Hypothalamus (tissue), 51 donors: Measurements from ENCODE around the gene SFMBT1.
A peak's percentile ranks its signal among the peaks of the same experiment; 100 is the strongest.

ENCODE experiments used
- DNase-seq, 51 donors: peaks; one replicate each; lab custom pipeline; 2025; lab: John Stamatoyannopoulos, UW

The SFMBT1 gene

DNA sequence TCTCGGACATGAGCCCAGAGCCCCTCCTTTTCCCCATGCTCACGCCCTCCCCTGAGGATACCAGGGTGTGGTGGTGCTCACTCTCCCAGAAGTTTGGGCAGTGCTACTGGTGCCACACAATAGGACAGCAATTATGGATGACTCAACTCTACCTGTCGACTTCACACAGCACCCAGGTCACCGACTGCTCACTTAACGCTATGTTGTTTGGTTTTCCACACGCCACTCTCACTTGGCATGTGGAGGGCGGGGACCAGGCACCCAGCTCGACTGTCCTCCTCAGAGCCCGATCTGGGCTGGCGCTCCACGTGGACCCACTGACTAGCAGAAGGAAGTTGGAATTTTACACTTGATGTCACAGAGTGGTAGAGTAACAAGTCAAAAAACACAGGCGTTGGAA lies 179.4 kb downstream of the SFMBT1 start:
- no peak for DNase-seq

DNA sequence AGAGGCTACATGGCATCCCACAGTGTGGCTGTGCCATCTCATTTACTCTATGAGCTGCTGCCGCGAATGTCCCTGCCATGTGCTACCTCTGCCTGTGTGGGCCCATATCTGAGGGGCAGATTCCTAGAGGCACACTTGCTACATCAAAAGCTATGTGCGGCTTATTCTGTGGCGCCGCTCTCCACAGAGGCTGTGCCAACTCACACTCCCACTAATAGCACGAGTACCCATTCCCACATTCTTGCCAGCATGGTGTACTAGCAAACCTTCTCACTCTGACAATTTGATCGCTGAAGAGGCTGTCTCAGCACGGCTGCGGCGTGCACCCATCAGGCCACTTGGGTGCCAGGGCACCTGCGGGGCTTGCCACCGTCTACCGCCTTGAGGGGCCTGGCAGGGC lies 179.9 kb downstream of the SFMBT1 start:
- DNase-seq: peak in 1 of 51 donors; percentile 35

DNA sequence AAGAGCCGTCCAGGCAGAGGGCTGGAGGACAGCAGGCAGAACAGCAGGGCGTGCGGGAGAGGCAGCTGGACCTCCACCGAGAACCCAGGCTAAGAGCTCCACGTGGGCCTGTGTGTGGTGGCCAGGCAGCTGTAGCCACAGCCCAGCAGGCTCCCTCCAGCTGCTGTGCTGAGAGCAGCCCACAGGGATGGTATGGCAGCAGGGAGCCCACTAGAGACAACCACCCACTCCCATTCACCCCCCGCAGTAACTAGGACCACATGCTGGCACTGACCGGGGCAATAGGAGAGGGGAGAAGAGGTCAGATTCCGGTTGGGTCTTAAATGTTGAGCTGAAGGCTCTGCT lies 185.5 kb downstream of the SFMBT1 start:
- DNase-seq: no peak

DNA sequence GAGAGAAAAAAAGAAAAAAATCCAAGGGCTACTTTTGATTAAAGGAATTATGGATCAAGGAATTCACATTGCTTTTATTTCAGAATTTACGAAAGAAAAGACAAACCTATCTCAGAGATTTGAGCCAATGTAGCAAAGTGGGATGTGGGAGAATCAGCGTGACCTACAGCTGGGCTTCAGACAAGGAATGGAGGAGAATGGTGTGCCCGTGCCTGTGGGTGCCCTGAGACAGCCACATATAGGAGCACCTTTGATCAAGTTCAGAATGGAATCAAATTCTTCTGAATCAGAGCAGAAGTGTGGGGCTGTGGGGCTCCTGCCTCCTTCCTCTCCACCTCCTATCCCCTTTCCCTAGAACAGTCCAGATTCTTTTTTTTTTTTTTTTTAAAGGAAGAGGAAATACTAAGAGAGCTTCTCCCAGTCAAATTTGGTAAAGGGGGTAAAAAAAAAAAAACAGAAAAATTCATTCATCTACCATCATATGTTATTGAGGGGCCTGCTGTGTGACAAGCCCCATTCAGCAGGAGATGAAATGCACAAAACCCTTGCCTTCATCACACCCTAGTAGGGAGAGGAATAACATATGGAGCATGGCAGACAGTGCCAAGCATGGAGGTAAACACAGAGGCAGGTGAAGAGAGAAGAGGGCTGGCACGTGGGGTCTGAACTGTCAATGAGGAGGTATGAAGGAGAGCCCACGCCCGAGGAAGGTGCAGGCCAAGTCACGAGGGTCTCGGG lies 186.0 kb downstream of the SFMBT1 start:
- no peak for DNase-seq

DNA sequence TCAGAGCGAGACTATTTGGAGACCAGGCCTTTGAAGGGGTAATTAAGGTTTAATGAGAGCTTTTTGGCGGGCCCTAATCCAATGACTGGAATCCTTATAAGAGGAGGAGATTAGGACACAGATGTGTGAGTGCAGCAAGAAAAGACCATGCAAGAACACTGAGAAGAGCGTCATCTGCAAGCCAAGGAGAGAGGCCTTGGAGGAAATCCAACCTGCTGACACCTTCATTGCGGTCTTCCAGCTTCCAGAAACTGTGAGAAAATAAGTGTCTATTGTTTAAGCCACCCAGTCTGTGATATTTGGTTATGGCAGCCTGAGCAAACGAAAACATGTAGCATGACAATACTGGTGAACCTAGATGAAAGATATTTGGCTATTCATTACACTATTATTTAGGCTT lies 188.0 kb downstream of the SFMBT1 start:
- no peak for DNase-seq

DNA sequence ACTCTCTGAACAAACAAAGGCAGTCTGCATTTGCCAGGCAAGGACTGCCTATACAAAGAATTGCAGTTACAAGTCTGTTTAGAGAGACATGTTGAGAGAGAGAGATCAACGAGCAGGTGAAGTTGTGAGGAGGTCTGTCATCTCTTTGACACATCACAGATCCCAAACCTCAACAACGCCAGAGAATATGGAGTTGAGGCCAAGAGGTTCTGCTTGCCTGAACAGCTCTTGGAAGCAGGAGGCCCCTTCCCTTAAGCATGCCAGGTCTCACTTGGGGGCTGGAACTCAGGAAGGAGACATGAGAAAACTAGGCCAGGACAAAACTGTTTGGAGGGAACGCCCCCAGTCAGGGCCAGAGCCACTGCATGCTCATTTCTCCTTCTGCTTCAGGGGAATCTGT lies 188.7 kb downstream of the SFMBT1 start:
- no peak for DNase-seq

DNA sequence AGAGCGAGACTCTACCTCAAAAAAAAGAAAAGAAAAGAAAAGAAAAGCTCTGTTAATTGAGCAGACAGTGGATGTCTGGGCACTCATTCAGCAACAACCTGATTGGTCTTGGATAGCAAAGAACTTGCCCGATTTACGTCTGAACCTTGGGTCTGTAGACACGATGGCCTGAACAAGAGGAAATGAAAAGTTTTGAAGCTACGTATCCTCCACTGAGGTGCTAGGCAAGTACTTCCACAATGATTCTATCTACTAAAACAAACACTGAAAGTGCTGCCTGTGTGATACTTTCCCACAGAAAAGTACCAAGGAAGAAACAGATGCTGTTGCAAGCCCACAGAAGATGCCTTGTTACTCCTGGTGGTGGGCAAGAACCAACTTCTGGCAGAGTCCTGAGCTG lies 189.2 kb downstream of the SFMBT1 start:
- DNase-seq: no peak

DNA sequence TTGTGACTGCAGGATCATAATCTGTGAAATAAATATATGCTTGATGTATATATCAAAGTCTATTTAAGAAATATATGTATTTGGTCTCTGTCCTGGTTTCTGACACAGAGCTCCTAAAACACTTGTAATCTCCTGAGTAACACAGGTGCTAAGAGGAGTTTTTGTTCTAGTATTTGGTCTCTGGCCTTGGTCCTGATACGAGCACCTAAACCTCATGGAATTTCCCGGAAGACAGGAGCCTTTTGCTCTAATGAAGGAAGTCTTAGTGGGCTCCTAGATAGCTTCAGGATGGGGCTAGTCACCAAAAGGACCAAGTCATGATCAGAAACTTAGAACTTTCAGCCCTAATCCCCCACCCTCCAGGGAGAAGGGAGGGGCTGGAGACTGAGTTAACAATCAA lies 191.9 kb downstream of the SFMBT1 start:
- DNase-seq: no peak
